ENCODE results near the gene SRGAP1.
"Not testable (repeated sequence)": the region's sequence is repeated elsewhere in the genome, so short reads cannot be mapped to it uniquely, and the experiment has no call there.

SRGAP1 gene

DNA sequence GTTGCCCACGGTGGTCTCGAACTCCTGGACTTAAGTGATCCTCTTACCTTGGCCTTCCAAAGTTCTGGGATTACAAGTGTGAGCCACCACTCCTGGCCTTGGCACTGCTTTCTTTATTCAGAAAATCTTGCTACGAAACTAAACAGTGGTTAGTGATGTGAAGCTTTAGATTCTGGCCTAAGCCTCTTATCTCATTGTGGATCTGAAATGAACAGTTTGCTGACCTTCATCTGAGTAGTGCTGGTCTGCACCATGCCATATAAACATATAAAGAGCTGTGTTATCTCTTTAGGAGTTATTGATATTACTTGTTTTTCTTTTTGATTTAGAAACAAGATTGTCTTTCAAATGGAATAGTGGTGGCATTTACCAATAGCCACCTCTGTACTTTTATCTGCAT is 22.6 kb downstream of the SRGAP1 start:
- DNase-seq (ENCODE audit: low read depth in 1 of 2, low spot score in 1 of 2): no peak

- DNase-seq (ENCODE audit: low read depth in 1 of 2, low spot score in 1 of 2): no peak
Observed at GRCh38 chr12:63869656-63870055, 25.2 kb downstream of the SRGAP1 start.

GRCh38 chr12:63870838-63871237 is 26.3 kb downstream of the SRGAP1 start:
- DNase-seq (ENCODE audit: low read depth in 1 of 2, low spot score in 1 of 2): no peak

DNA sequence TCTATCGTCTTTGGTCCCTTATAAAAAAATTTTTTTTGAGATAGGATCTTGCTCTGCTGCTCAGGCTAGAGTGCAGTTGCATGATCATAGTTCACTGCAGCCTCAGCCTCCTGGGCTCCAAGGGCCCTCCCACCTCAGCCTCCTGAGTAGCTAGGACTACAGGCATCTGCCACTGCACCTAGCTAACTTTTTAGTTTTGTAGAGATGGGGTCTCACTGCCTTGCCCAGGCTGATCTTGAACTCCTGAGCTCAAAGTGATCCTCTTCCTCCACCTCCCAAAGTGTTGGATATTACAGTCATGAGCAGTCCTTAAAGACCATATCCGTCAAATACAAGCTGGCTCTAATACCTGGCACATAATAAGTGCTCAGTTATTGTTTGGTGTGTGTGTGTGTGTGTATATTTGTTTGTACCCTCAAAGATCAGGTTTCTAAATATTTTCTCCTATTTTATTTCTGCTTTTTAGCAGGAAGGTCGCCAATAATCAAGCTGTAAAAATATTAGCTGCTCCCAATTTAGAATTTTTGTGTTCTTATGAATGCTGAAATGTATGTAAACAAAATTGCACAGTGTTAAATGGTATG is 30.5 kb downstream of the SRGAP1 start:
- no peak for DNase-seq (ENCODE audit: low read depth in 1 of 2, low spot score in 1 of 2)

- no peak for DNase-seq (ENCODE audit: low read depth in 1 of 2, low spot score in 1 of 2)
Observed at GRCh38 chr12:63875703-63876102, 31.2 kb downstream of the SRGAP1 start.

DNA sequence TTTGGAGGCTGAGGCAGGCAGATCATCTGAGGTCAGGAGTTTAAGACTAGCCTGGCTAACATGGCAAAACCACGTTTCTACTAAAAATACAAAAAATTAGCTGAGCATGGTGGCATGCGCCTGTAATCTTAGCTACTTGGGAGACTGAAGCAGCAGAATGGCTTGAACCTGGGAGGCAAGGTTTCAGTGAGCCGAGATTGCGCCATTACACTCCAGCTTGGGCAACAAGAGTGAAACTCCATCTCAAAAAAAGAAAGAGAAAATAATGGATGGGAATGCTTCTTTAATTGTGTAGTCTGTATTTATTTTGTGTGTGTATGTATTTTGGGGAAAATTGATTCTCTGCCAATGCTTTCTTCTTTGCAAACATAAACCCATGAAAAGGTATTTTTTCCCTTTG is 32.5 kb downstream of the SRGAP1 start:
- no peak for DNase-seq (ENCODE audit: low read depth in 1 of 2, low spot score in 1 of 2)

DNA sequence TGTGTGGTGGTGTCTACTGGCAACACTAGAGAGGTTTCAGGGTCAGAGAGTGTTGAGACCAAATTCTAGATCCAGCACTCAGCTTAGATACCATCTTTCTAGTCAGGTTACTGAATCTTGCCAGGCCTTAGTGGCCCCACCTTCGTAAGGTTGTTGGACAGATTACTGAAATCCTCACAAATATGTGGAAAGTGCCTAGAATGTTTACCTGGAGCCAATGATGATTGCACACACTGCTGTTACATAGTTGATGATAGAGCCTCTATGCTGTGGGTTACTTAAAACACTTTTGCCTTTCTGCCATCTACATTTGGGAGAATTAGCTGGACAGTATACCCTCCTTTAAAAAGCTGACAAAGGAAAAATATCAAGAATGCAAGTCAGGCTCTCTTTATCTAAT is 33.2 kb downstream of the SRGAP1 start:
- no peak for DNase-seq (ENCODE audit: low read depth in 1 of 2, low spot score in 1 of 2)

GRCh38 chr12:63880235-63880634 is 35.7 kb downstream of the SRGAP1 start:
- not testable (repeated sequence) for DNase-seq (ENCODE audit: low read depth in 1 of 2, low spot score in 1 of 2)

DNA sequence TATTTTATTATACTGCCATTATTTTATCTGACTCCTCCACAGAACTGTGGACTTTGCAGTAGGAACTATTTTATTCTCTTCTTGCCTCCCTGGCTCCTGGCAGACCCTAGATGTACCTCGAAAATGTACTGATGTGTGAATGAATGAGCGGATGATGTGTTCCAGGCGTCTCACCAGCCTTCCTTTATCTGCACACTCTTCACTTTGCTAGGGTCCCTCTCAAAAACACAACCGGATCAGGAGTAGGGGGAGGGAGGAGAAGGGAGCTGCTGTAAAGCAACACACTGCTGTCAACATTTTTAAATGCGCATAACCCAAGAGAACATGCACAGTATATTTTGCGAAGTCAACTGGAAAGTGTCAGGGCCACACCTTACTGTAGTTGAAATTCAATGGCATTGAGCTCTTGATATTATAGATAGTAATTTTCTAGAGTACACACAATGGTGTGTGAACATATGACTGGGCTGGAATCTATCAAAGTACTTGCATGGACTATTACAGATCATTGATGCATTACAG is 36.3 kb downstream of the SRGAP1 start:
- no peak for DNase-seq (ENCODE audit: low read depth in 1 of 2, low spot score in 1 of 2)

GRCh38 chr12:63882844-63883243 is 38.3 kb downstream of the SRGAP1 start:
- DNase-seq (ENCODE audit: low read depth in 1 of 2, low spot score in 1 of 2): no peak

DNA sequence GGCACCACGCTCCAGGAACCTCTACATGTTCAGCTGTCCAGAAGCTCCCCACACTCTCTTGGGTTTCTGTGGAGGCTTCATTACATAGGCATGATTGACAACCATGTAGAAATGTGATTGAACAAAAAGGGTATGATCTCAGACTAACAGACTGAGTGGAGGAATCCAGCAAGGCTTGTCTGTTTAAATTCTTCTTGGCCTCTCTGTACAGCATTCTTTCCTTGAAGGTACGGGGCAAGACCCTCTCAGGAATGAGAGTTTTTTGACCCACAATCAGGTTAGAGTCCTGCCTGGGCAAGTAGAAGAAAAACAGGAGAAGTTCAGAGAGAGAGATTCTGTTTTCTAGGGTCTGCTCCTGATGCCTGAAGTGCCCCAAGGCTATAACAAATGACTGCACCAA is 40.9 kb downstream of the SRGAP1 start:
- DNase-seq (ENCODE audit: low read depth in 1 of 2, low spot score in 1 of 2): no peak

DNA sequence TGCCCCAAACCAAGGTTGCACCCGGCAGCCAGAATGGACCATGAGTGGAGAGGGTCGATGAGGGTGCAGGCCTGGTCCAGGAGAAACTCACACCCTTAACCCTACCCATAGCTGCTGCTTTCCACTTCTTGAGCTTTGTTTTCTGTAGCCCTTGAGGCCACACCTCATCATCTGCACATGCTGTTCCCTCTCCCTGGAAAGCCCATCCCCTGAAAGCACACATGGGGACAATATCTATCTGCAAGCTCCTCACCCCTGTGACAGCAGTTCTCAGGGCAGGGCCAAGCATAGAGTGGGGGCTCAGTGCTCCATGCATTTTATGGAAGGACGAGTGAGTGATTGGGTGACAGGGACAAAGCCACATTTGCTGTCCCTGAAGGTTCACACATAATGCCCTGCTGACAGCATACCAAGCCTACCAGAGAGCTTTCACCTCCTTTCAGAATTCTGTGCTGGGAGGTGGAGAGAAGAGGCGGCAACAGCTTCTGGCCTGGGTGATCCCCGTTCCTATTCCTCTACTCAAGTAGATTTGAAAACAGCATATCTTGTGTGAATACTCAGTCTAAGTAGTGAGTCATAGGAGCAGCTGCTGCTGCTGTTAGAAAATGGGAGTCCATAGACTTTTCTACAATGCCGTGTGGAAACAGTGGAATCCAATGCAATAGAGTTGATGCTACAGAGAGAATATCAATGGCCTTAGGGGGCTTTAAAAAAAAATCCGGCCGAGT is 44.6 kb downstream of the SRGAP1 start:
- no peak for DNase-seq (ENCODE audit: low read depth in 1 of 2, low spot score in 1 of 2)

DNA sequence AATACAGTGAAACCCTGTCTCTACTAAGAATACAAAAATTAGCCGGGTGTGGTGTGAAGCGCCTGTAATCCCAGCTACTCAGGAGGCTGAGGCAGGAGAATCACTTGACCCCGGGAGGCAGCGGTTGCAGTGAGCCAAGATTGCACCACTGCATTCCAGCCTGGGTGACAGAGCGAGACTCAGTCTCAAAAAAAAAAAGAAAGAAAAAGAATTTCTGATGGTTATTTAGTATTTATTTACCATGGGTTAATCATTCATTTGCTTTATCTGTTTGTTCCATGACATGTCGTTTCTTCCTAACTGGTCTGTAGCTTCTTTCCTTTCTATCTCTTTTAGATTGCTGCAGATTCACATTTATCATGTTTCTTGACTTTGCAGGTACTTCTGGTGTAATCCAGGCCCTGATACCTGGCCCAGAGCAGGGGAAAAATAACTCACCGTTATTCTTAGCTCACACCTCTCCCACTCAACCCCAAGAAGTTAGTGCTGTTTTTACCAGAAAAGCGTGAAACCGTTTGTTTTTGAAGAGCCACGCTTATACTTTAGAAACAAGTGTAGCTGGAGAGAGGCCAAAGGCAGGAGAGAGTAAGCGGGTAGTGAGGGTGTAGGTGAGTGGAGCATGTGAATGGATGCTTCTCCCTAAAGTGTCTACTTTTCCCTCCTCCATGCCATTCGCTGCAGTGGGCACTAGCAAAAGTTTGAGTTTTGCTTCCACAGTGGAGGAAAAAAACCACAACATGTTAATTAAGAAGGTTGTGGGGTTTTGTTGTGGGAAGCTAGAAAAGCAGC is 45.4 kb downstream of the SRGAP1 start:
- DNase-seq (ENCODE audit: low read depth in 1 of 2, low spot score in 1 of 2): no peak

- no peak for DNase-seq (ENCODE audit: low read depth in 1 of 2, low spot score in 1 of 2)
Observed at GRCh38 chr12:63893170-63893569, 48.7 kb downstream of the SRGAP1 start.

GRCh38 chr12:63894132-63894531 is 49.6 kb downstream of the SRGAP1 start:
- no peak for DNase-seq (ENCODE audit: low read depth in 1 of 2, low spot score in 1 of 2)

DNA sequence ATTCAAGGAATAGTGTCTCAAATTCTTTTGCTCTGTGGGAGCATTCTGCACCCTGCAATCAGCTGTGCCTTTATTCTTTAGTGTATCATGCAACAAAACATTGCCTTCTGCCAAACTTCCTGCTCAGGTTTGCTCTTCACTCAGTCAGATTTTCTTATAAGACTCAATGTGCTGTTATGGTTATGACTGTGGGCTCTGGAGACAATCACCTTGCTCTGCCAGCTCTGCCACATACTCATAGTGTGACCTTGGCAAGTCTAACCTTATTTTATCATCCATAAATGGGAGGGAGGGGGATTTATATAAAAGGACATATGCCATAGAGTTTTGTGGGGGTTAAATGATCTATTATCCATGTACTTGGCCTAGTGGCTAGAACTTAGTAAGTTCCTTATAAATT is 51.3 kb downstream of the SRGAP1 start:
- DNase-seq (ENCODE audit: low read depth in 1 of 2, low spot score in 1 of 2): no peak

GRCh38 chr12:63897931-63898330 is 53.4 kb downstream of the SRGAP1 start:
- no peak for DNase-seq (ENCODE audit: low read depth in 1 of 2, low spot score in 1 of 2)

DNA sequence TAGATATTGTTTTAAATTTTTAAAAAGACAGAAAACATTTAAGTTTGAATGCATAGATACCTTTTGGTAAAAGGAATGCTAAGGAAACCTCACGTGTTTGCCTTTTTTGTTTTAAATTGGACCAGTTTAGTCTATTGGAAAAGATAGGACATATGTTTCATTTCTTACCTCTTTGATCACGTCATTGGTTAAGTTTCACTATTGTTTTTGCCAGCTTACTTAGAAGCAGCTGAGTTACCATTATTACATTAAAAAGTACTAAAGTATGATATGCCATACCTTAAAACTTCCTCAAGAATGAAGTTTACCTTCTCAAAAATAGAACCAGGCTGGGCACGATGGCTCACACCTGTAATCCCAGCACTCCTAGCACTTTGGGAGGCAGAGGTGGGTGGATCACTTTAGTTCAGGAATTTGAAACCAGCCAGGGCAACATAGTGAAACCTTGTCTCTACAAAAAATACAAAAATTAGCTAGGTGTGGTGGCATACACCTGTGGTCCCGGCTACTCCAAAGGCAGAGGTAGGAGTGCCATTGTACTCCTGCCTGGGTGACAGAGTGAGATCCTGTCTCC is 54.4 kb downstream of the SRGAP1 start:
- no peak for DNase-seq (ENCODE audit: low read depth in 1 of 2, low spot score in 1 of 2)

DNA sequence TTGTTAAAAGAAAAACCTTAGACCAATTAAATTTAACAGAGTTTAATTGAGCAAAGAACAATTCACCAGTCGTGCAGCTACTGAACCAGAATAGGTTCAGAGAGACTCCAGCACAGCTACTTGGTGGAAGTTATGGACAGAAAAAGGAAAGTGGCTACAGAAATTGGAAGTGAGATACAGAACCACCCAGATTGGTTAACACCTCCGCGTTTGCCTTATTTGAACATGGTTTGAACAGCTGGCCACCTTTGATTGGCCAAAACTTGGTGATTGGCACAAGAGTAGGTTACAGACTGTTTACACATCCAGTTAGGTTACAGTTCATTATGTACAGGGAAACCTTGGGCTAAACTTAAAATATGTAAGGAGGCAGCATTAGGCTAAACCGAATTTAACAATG is 54.9 kb downstream of the SRGAP1 start:
- no peak for DNase-seq (ENCODE audit: low read depth in 1 of 2, low spot score in 1 of 2)

DNA sequence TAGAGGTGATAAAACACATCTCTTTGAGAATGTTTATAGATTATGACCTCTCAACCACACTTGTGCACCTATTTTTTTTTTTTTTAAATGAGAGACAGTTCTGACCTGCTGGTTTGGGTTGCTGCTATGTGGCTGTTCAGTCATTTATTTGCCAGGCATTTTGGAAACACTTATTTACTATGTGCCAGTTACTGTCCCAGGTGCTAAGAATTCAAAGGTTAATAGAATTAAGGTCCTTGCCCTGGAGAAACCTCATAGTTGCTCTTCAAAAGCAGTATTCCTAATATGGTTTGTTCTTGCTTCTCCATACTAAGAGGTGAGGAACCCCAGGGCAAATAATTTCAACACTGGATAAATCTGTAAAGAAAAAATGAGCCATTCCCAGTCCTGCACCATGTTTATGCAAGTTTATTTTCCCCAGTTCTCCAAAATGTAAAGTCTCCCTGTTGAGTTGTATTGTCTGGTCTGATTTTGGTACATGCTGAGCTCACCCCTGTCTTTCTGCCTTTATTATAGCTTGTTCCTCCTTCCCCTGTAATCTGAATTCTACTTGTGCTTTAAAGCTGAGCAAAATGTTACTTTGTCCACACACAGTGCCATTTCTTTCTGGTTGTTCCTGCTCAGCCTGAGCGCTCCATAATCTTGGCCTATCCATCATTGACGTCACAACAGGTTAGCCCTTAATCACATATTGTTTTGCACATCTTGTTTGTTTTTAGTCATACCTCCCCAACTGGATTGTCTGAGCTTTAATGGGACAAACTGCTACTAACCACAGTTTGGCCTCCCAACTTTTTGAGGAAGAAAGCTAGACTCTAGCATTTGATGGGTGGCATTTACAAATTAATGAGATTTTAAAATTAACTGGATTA is 56.7 kb downstream of the SRGAP1 start:
- DNase-seq (ENCODE audit: low read depth in 1 of 2, low spot score in 1 of 2): no peak

- no peak for DNase-seq (ENCODE audit: low read depth in 1 of 2, low spot score in 1 of 2)
Observed at GRCh38 chr12:63904653-63905052, 60.2 kb downstream of the SRGAP1 start.

Measured in activated CD4-positive, alpha-beta T cell treated with anti-CD3 and anti-CD28 coated beads, Interleukin-2, amount 50 U/mL, for 24 hours (primary cell).